ENCODE results near the gene UQCC2.

The UQCC2 gene

GRCh38 chr6:33705955-33706725 is 5.4 kb downstream of the UQCC2 start:
- DNase-seq (ENCODE audit: low read depth): no peak

GRCh38 chr6:33705268-33705885 is 6.1 kb downstream of the UQCC2 start:
- DNase-seq (ENCODE audit: low read depth): no peak

- no peak for DNase-seq (ENCODE audit: low read depth)
Observed at GRCh38 chr6:33704215-33705066, 7.1 kb downstream of the UQCC2 start.

GRCh38 chr6:33702345-33702977 is 9.0 kb downstream of the UQCC2 start:
- DNase-seq (ENCODE audit: low read depth): no peak

GRCh38 chr6:33700391-33701050 is 11.0 kb downstream of the UQCC2 start:
- DNase-seq (ENCODE audit: low read depth): peak; percentile 56

GRCh38 chr6:33699739-33700138 is 11.8 kb downstream of the UQCC2 start:
- no peak for DNase-seq (ENCODE audit: low read depth)

GRCh38 chr6:33699131-33699530 is 12.4 kb downstream of the UQCC2 start:
- no peak for DNase-seq (ENCODE audit: low read depth)

GRCh38 chr6:33698494-33698893 is 13.0 kb downstream of the UQCC2 start:
- no peak for DNase-seq (ENCODE audit: low read depth)

- DNase-seq (ENCODE audit: low read depth): no peak
Observed at GRCh38 chr6:33697845-33698244, 13.7 kb downstream of the UQCC2 start.

GRCh38 chr6:33696548-33697518 is 14.7 kb downstream of the UQCC2 start:
- no peak for DNase-seq (ENCODE audit: low read depth)

- DNase-seq (ENCODE audit: low read depth): no peak
Observed at GRCh38 chr6:33696076-33696475, 15.4 kb downstream of the UQCC2 start.

GRCh38 chr6:33695451-33695887 is 16.0 kb downstream of the UQCC2 start:
- DNase-seq (ENCODE audit: low read depth): no peak

GRCh38 chr6:33694977-33695376 is 16.5 kb downstream of the UQCC2 start:
- no peak for DNase-seq (ENCODE audit: low read depth)

- DNase-seq (ENCODE audit: low read depth): peak; percentile 62
Observed at GRCh38 chr6:33694401-33694931, 17.0 kb downstream of the UQCC2 start.

- DNase-seq (ENCODE audit: low read depth): no peak
Observed at GRCh38 chr6:33693186-33694105, 18.1 kb downstream of the UQCC2 start.

GRCh38 chr6:33692760-33693158 is 18.7 kb downstream of the UQCC2 start:
- DNase-seq (ENCODE audit: low read depth): peak; percentile 40

GRCh38 chr6:33692078-33692759 is 19.3 kb downstream of the UQCC2 start:
- DNase-seq (ENCODE audit: low read depth): no peak

- DNase-seq (ENCODE audit: low read depth): no peak
Observed at GRCh38 chr6:33691456-33692077, 19.9 kb downstream of the UQCC2 start.
